Activated naive CD4-positive, alpha-beta T cell treated with anti-CD3 and anti-CD28 coated beads, Interleukin-2, amount 10 ng/mL, durations not matched to agents 7 days and 5 days (primary cell): ENCODE data around the gene PLPP4.

ENCODE experiments used
- CTCF ChIA-PET: fragments of 350-600 bp; sonication (Branson Sonifier 250); formaldehyde crosslinking; loops from one replicate; lab custom pipeline; 2021; ENCODE audit warnings: antibody characterized with exemption; lab: Charles Lee
- DNase-seq: peaks from one replicate; pipeline ENCODE4 v3.0.0-alpha.2; 2020
- H3K27ac Mint-ChIP-seq: one replicate; pipeline ENCODE4 v1.8.0; 2021; ENCODE audit warnings: mild to moderate bottlenecking, moderate library complexity, mixed read lengths
- H3K27me3 Mint-ChIP-seq: one replicate; pipeline ENCODE4 v1.8.0; 2021; ENCODE audit warnings: mild to moderate bottlenecking, mixed read lengths
- H3K36me3 Mint-ChIP-seq: one replicate; pipeline ENCODE4 v1.8.0; 2021; ENCODE audit warnings: mixed read lengths
- H3K4me1 Mint-ChIP-seq: one replicate; pipeline ENCODE4 v1.8.0; 2021; ENCODE audit warnings: mixed read lengths
- H3K4me3 Mint-ChIP-seq: one replicate; pipeline ENCODE4 v1.8.0; 2021; ENCODE audit warnings: mild to moderate bottlenecking, moderate library complexity, mixed read lengths
- H3K9me3 Mint-ChIP-seq: one replicate; pipeline ENCODE4 v1.8.0; 2021; ENCODE audit warnings: mixed read lengths

Gene PLPP4

GRCh38 chr10:120462018-120462682 lies 5.1 kb downstream of the PLPP4 start:
- peaks cover 2% of the 10 kb centered on the region for H3K4me1 Mint-ChIP-seq
- H3K4me3 Mint-ChIP-seq: no peak overlapping the region
- H3K36me3 Mint-ChIP-seq: no peaks in the 10 kb centered on the region
- H3K27me3 Mint-ChIP-seq: peaks cover 28% of the 10 kb centered on the region
- CTCF ChIA-PET: no interaction called here
- H3K9me3 Mint-ChIP-seq: no peaks in the 10 kb centered on the region
- DNase-seq: no peak
- no peak overlapping the region for H3K27ac Mint-ChIP-seq

DNA sequence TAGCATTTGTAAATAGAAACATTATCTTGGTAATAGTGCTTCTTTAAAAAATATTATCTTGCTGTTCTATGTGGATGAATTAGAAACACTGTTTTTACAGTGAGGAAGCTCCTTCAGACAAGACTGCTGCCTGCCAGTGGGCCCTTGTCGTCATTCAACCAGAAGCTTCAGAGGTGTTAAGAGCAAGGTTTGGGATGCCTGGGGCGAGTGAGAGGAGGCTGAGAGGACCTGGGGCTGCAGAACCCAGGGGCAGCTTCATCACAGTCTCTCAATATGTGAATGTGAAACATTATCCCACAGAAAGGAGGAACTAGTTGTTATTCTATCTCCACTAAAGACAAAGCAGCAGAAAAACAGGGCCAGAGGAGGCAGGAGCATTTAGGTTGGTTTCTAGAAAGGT lies 8.1 kb downstream of the PLPP4 start:
- no peaks in the 10 kb centered on the region for H3K36me3 Mint-ChIP-seq
- CTCF ChIA-PET: no interaction called here
- no peaks in the 10 kb centered on the region for H3K9me3 Mint-ChIP-seq
- H3K27ac Mint-ChIP-seq: no peak overlapping the region
- no peaks in the 10 kb centered on the region for H3K4me1 Mint-ChIP-seq
- H3K4me3 Mint-ChIP-seq: no peak overlapping the region
- H3K27me3 Mint-ChIP-seq: peaks cover 3% of the 10 kb centered on the region
- DNase-seq: no peak

- Mint-ChIP-seq H3K4me3 (no peak overlapping the region), H3K9me3 (no peaks in the 10 kb centered on the region), H3K27me3 (no peaks in the 10 kb centered on the region), H3K27ac (no peak overlapping the region), H3K36me3 (no peaks in the 10 kb centered on the region), H3K4me1 (no peaks in the 10 kb centered on the region)
- no peak for DNase-seq
- CTCF ChIA-PET: no interaction called here
These were observed 9.0 kb downstream of the PLPP4 start for GRCh38 chr10:120466006-120466405.

GRCh38 chr10:120473593-120473992 lies 16.6 kb downstream of the PLPP4 start:
- Mint-ChIP-seq H3K4me1 (no peaks in the 10 kb centered on the region), H3K9me3 (no peaks in the 10 kb centered on the region), H3K27ac (no peak overlapping the region), H3K36me3 (no peaks in the 10 kb centered on the region), H3K27me3 (no peaks in the 10 kb centered on the region), H3K4me3 (no peak overlapping the region)
- DNase-seq: no peak
- CTCF ChIA-PET: no interaction called here

GRCh38 chr10:120474956-120475355 lies 17.9 kb downstream of the PLPP4 start:
- no peak overlapping the region for H3K4me3 Mint-ChIP-seq
- H3K4me1 Mint-ChIP-seq: no peaks in the 10 kb centered on the region
- DNase-seq: no peak
- no peaks in the 10 kb centered on the region for H3K9me3 Mint-ChIP-seq
- no peak overlapping the region for H3K27ac Mint-ChIP-seq
- H3K36me3 Mint-ChIP-seq: no peaks in the 10 kb centered on the region
- no peaks in the 10 kb centered on the region for H3K27me3 Mint-ChIP-seq
- CTCF ChIA-PET: no interaction called here

GRCh38 chr10:120475844-120476791 lies 19.1 kb downstream of the PLPP4 start:
- Mint-ChIP-seq H3K27me3 (no peaks in the 10 kb centered on the region), H3K27ac (no peak overlapping the region), H3K36me3 (no peaks in the 10 kb centered on the region), H3K4me1 (no peaks in the 10 kb centered on the region), H3K4me3 (no peak overlapping the region), H3K9me3 (no peaks in the 10 kb centered on the region)
- DNase-seq: no peak
- CTCF ChIA-PET: no interaction called here

DNA sequence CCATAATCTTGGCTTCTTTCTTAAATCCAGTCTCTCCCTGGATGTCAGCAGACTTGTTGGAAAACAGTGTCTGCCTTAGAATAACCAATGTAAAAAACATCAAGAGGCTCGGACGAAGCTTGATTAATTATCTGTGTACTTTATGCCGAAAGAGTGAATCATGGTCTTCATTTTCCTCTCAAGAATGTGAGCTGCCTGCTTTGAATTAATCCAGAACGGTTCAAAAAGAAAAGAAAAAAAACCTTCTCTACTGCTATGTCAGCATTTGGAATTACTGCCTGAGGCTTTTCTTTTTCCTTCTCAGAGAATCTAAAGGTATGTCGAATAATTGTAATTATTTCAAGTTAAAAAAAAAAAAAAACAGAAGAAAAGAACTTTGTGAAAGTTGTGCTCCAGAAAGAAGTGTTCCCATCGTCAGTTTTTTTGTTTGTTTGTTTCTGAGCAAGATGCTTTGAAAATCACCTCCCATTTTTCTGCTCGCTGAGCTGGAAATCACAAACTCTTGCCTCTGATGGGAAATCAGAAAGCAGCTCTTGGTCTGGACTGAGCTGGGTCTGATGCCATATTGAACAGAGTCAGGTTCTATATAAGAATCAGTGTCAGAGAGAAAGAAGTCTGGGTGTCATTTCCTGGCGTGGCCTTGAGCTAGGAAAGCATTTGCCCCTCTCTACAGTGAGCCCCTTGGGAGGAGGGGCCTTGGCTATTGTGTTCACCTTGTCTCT lies 20.2 kb downstream of the PLPP4 start:
- Mint-ChIP-seq H3K4me3 (no peak overlapping the region), H3K27ac (no peak overlapping the region), H3K9me3 (peaks cover 4% of the 10 kb centered on the region), H3K27me3 (no peaks in the 10 kb centered on the region), H3K36me3 (no peaks in the 10 kb centered on the region), H3K4me1 (no peaks in the 10 kb centered on the region)
- DNase-seq: no peak
- CTCF ChIA-PET: no interaction called here

DNA sequence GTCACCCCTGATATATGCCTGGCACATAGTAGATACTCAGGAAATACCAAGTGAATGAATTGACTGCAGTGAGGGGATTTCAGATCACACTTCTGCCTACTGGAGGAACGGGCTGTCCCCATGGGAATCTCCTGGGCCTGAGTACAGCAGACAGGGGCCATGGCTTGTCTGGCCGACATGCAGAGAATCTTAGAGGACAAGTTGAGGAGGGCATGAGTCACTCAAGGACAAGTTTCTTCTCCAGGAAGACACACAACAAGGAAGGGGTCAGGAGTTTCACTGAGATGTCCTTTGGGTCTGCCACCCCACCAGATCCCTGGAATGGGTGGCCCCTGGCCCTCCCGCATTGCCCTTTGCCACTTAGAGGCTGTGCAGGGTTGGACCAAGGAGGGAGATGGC lies 20.7 kb downstream of the PLPP4 start:
- peaks cover 6% of the 10 kb centered on the region for H3K9me3 Mint-ChIP-seq
- CTCF ChIA-PET: no interaction called here
- no peak overlapping the region for H3K4me3 Mint-ChIP-seq
- no peaks in the 10 kb centered on the region for H3K27me3 Mint-ChIP-seq
- H3K4me1 Mint-ChIP-seq: no peaks in the 10 kb centered on the region
- H3K27ac Mint-ChIP-seq: no peak overlapping the region
- H3K36me3 Mint-ChIP-seq: no peaks in the 10 kb centered on the region
- DNase-seq: no peak

GRCh38 chr10:120478386-120478785 lies 21.4 kb downstream of the PLPP4 start:
- H3K4me1 Mint-ChIP-seq: no peaks in the 10 kb centered on the region
- no peak for DNase-seq
- no peak overlapping the region for H3K4me3 Mint-ChIP-seq
- H3K27me3 Mint-ChIP-seq: no peaks in the 10 kb centered on the region
- CTCF ChIA-PET: no interaction called here
- peaks cover 7% of the 10 kb centered on the region for H3K9me3 Mint-ChIP-seq
- H3K27ac Mint-ChIP-seq: no peak overlapping the region
- H3K36me3 Mint-ChIP-seq: no peaks in the 10 kb centered on the region

- H3K27ac Mint-ChIP-seq: no peak overlapping the region
- DNase-seq: no peak
- no peaks in the 10 kb centered on the region for H3K27me3 Mint-ChIP-seq
- no peaks in the 10 kb centered on the region for H3K4me1 Mint-ChIP-seq
- peaks cover 7% of the 10 kb centered on the region for H3K9me3 Mint-ChIP-seq
- H3K36me3 Mint-ChIP-seq: no peaks in the 10 kb centered on the region
- CTCF ChIA-PET: no interaction called here
- no peak overlapping the region for H3K4me3 Mint-ChIP-seq
These were observed 22.5 kb downstream of the PLPP4 start for GRCh38 chr10:120479506-120479905.

DNA sequence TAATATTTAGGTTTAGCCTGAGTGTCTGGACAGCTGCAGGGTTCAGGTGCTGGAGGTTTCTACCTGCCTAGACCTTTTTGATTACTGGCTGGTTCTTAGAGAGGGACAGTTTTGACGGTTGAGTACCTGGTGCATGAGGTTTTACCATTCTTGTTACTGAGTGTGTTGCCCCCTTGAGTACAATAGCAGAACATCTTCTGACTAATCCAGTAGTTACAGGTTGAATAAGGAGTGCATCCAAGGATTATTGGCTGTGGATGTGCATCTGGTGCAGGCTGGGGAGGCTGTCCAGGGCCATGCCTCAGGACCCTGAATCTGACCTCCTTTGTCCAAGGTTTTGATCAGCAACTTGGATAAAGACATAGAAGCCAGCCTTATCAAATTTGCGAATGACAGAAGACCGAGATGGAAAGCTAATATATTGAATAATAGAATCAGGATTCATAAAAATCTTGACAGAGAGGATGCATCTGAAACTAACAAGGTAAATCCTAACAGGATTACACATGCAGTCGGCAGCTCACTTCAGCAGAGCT lies 23.1 kb downstream of the PLPP4 start:
- Mint-ChIP-seq H3K27ac (no peak overlapping the region), H3K27me3 (no peaks in the 10 kb centered on the region), H3K36me3 (no peaks in the 10 kb centered on the region), H3K9me3 (peaks cover 7% of the 10 kb centered on the region), H3K4me1 (no peaks in the 10 kb centered on the region), H3K4me3 (no peak overlapping the region)
- CTCF ChIA-PET: no interaction called here
- DNase-seq: no peak

DNA sequence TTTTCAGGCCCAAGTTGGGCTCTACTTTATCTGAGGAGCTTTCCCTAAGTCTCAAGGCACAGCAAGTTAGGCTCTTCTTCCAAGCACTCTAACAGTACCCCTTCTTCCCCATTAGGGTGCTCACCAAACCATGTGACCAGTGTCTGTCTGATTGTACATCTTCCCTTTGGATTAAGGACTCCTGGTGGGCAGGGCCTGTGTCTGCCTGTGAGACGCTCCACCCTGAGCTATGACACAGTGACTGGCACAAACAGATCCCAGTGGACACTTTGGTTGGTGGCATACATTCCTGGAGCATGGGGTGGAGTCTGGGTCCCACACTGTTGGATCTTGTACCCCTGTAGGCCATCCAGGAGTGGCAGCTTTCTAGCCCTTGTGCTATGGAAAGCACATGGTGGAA lies 23.8 kb downstream of the PLPP4 start:
- H3K4me1 Mint-ChIP-seq: no peaks in the 10 kb centered on the region
- H3K4me3 Mint-ChIP-seq: no peak overlapping the region
- DNase-seq: no peak
- H3K27me3 Mint-ChIP-seq: no peaks in the 10 kb centered on the region
- H3K27ac Mint-ChIP-seq: no peak overlapping the region
- CTCF ChIA-PET: no interaction called here
- H3K36me3 Mint-ChIP-seq: no peaks in the 10 kb centered on the region
- peaks cover 7% of the 10 kb centered on the region for H3K9me3 Mint-ChIP-seq

DNA sequence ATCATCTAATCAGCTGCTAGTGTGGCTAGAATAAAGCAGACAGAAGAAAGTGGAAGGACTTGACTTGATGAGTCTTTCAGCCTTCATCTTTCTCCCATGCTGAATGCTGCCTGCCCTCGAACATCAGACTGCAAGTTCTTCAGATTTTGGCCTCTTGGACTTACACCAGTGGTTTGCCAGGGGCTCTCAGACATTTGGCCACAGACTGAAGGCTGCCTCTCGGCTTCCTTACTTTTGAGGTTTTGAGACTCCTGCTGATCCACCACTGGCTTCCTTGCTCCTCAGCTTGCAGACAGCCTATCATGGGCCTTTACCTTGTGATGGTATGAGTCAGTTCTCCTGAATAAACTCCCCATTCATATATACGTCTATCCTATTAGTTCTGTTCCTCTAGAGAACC lies 26.0 kb downstream of the PLPP4 start:
- H3K4me1 Mint-ChIP-seq: no peaks in the 10 kb centered on the region
- H3K9me3 Mint-ChIP-seq: peaks cover 11% of the 10 kb centered on the region
- no peak overlapping the region for H3K27ac Mint-ChIP-seq
- H3K4me3 Mint-ChIP-seq: no peak overlapping the region
- DNase-seq: no peak
- CTCF ChIA-PET: no interaction called here
- no peaks in the 10 kb centered on the region for H3K36me3 Mint-ChIP-seq
- H3K27me3 Mint-ChIP-seq: no peaks in the 10 kb centered on the region

DNA sequence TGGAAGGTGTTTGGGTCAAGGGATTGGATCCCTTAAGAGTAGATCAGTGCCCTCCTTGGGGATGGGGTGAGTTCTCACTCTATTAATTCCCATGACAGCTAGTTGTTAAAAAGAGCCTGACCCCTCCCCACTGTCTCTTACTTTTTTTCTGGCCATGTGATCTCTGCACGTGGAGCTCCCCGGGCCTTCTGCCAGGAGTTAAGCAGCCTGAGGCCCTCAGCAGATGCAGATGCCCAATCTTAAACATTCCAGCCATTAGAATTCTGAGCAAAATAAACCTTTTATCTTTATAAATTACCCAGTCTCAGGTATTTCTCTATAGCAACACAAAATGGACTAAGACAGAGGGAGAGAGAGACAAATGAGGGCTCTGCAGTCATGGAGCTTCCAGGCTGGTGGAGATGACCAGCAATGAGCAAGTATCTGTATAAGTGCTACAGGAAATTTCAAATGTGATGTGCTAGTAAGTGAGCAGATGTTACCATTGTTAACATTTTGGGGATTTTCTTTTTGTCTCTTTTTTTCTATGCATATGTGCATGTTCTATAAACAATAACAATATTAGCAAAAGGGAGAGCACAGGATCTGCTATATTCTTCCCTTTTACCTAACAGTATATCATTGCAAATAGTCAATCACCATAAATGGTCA lies 26.7 kb downstream of the PLPP4 start:
- H3K27ac Mint-ChIP-seq: no peak overlapping the region
- no peak overlapping the region for H3K4me3 Mint-ChIP-seq
- no peak for DNase-seq
- H3K9me3 Mint-ChIP-seq: peaks cover 11% of the 10 kb centered on the region
- no peaks in the 10 kb centered on the region for H3K4me1 Mint-ChIP-seq
- CTCF ChIA-PET: no interaction called here
- H3K27me3 Mint-ChIP-seq: no peaks in the 10 kb centered on the region
- H3K36me3 Mint-ChIP-seq: no peaks in the 10 kb centered on the region
